Transverse colon (tissue), 4 donors: Measurements from ENCODE around the gene OSBPL6. TPM values are rescaled to one million over a fixed set of nuclear protein-coding genes. Genes with fewer than 3 reads are reported as not detected.

Source experiments
- DNase-seq: peaks from one replicate; pipeline ENCODE4 v3.0.0-alpha.2; 2019
- H3K27ac ChIP-seq, 4 donors: fragments of 200-600 bp; sonication (generic); 2 replicates each; pipeline ENCODE4 v1.5.1; 2016 to 2018; ENCODE audit warnings: inconsistent platforms in 4 of 4
- H3K27me3 ChIP-seq: fragments of 200-600 bp; sonication (generic); 2 replicates; pipeline ENCODE4 v1.5.1; 2017; ENCODE audit warnings: inconsistent platforms
- H3K36me3 ChIP-seq, 4 donors: fragments of 200-600 bp; sonication (generic); 2 replicates each; pipeline ENCODE4 v1.5.1; 2017 to 2019; ENCODE audit warnings: inconsistent platforms in 4 of 4
- H3K4me1 ChIP-seq, 4 donors: fragments of 200-600 bp; sonication (generic); 2 replicates each; pipeline ENCODE4 v1.5.1; 2017 to 2020; ENCODE audit warnings: inconsistent platforms in 4 of 4
- H3K4me3 ChIP-seq, 4 donors: fragments of 200-600 bp; sonication (generic); 1 replicate in 1 of 4; 2 replicates in 3 of 4; pipeline versions ENCODE4 v1.5.1 to v1.6.1; 2017 to 2019; ENCODE audit warnings: inconsistent platforms in 4 of 4
- H3K9me3 ChIP-seq, 2 donors: fragments of 200-600 bp; sonication (generic); 2 replicates each; pipeline ENCODE4 v1.5.1; 2017 to 2019; ENCODE audit warnings: inconsistent platforms in 2 of 2
- CTCF ChIP-seq, 5 experiments: fragments of 200-600 bp in 3 of 5; fragments of 450-650 bp in 2 of 5; sonication (generic) in 3 of 5; IDR thresholded peaks; 1 replicate in 2 of 5; 2 replicates in 3 of 5; pipeline ENCODE4 v1.5.1; 2016 to 2017; ENCODE audit warnings: antibody characterized with exemption in 5 of 5, inconsistent platforms in 3 of 5, mild to moderate bottlenecking in 2 of 5, moderate library complexity in 1 of 5
- EP300 ChIP-seq: sonication (generic); formaldehyde crosslinking; IDR thresholded peaks from one replicate; pipeline ENCODE4 v1.6.1; 2017; ENCODE audit warnings: antibody characterized with exemption, low read depth
- POLR2A ChIP-seq: fragments of 450-650 bp; IDR thresholded peaks from one replicate; pipeline ENCODE4 v1.6.1; 2016; ENCODE audit warnings: antibody characterized with exemption, mild to moderate bottlenecking, moderate library complexity
- POLR2AphosphoS5 ChIP-seq, 3 donors: sonication (generic); formaldehyde crosslinking; IDR thresholded peaks; one replicate each; pipeline ENCODE4 v1.6.1; 2016; ENCODE audit warnings: antibody characterized with exemption in 3 of 3
- WGBS, 2 donors: methylation state at CpG; one replicate each; pipeline ENCODE4 v1.1.5; 2018; ENCODE audit warnings: low coverage in 1 of 2; 5-methylcytosine and 5-hydroxymethylcytosine counted together
- in situ Hi-C, 4 donors: fragments of 200-750 bp; cut with MboI; loops; one replicate each; pipeline versions ENCODE4 v1.15.0 to v1.15.1; 2017; ENCODE audit warnings: low sequenced_read_pairs in 3 of 4, low pct_ligation_motif_present in 1 of 4, low pct_unique_long_range_greater_than_20kb in 1 of 4
- intact Hi-C: fragments of 100-400 bp; cut with DNase I; formaldehyde crosslinking; loops from one replicate; pipeline ENCODE4 v1.15.1; 2023; ENCODE audit warnings: low total_unique reads
- total RNA-seq, 4 donors: library from RNA; depleted of rRNA; stranded (reverse); fragments of >200 nt; gene quantifications; one replicate each; pipeline ENCODE4 v1.1.0, GENCODE V29; 2016

Gene OSBPL6
- total RNA-seq, 4 donors from 2014 or later, result 0.95 to 4.0 (median 2.5) TPM

- TF ChIP-seq POLR2AphosphoS5 (IDR thresholded peaks at IDR 0.05) (peak in 1 of 3 donors; percentile 28), POLR2A (peak; percentile 32), CTCF (IDR thresholded peaks at IDR 0.05) (no peak), EP300 (no peak)
- Histone ChIP-seq H3K36me3 (no peaks in the 10 kb centered on the region), H3K27ac (peak overlapping the region; percentile 85 to 94 (median 92)), H3K9me3 (no peaks in the 10 kb centered on the region), H3K27me3 (no peaks in the 10 kb centered on the region), H3K4me1 (peaks cover 4 to 25% (median 7%) of the 10 kb centered on the region in 4 donors), H3K4me3 (peak overlapping the region; percentile 43 to 78 (median 61))
- intact Hi-C loops, result no loop called here
- in situ Hi-C loops, result loop anchor here (25.0 kb wide), 2 partner anchors 276 to 301 kb away; partner anchors contain the start of gene RBM45 (in 2 of the 4)
- peak; percentile 76 for DNase-seq
- WGBS, 2 donors, result 0 to 2% methylated on average over 4 to 45 of the region's 45 CpGs
Measured at GRCh38 chr2:178413472-178414265, 219.4 kb downstream of the OSBPL6 start.

GRCh38 chr2:178414266-178415247 is 220.2 kb downstream of the OSBPL6 start:
- DNase-seq, result peak; percentile 90
- Histone ChIP-seq H3K27me3 (no peaks in the 10 kb centered on the region), H3K4me3 (peak overlapping the region in 3 of 4 donors; percentile 56 to 78 (median 66)), H3K9me3 (no peaks in the 10 kb centered on the region), H3K36me3 (no peaks in the 10 kb centered on the region), H3K4me1 (peaks cover 4 to 33% (median 7%) of the 10 kb centered on the region in 4 donors), H3K27ac (peak overlapping the region; percentile 85 to 94 (median 92))
- in situ Hi-C loops, result loop anchor here (25.0 kb wide), 2 partner anchors 277 to 302 kb away; partner anchors contain the start of gene RBM45 (in 2 of the 4)
- intact Hi-C loops, result no loop called here
- WGBS, 2 donors, result 17 to 21% methylated on average over 14 to 21 of the region's 21 CpGs
- TF ChIP-seq POLR2AphosphoS5 (IDR thresholded peaks at IDR 0.05) (peak; percentile 20 to 55 (median 55)), CTCF (IDR thresholded peaks at IDR 0.05) (peak; percentile 77 to 87 (median 83)), EP300 (no peak), POLR2A (no peak)

GRCh38 chr2:178415979-178416378 is 221.7 kb downstream of the OSBPL6 start:
- no peak overlapping the region for H3K27ac ChIP-seq
- DNase-seq, result no peak
- H3K27me3 ChIP-seq, result no peaks in the 10 kb centered on the region
- H3K36me3 ChIP-seq, result no peaks in the 10 kb centered on the region
- no peaks in the 10 kb centered on the region for H3K9me3 ChIP-seq
- intact Hi-C loops (no loop called here), in situ Hi-C loops (loop anchor here (25.0 kb wide), 2 partner anchors 279 to 304 kb away; partner anchors contain the start of gene RBM45 (in 2 of the 4))
- peaks cover 4 to 33% (median 7%) of the 10 kb centered on the region in 4 donors for H3K4me1 ChIP-seq
- no peak overlapping the region for H3K4me3 ChIP-seq
- TF ChIP-seq POLR2AphosphoS5 (IDR thresholded peaks at IDR 0.05) (no peak), POLR2A (no peak), CTCF (IDR thresholded peaks at IDR 0.05) (no peak), EP300 (no peak)
